GM11168 (cell line): Measurements from ENCODE around the gene SMYD3.

Source experiments
- in situ Hi-C: fragments of 300-500 bp; cut with MboI; formaldehyde crosslinking; loops from one replicate; pipeline ENCODE4 v1.12.0; 2022; ENCODE audit warnings: low sequenced_read_pairs; ENCODE audit not compliant: unreplicated experiment

The SMYD3 gene

GRCh38 chr1:246516126-246516525, 9.0 kb upstream of the SMYD3 start:
- in situ Hi-C loops, result no loop called here

- in situ Hi-C loops, result no loop called here
These were observed 8.4 kb upstream of the SMYD3 start for GRCh38 chr1:246515390-246516005.

- in situ Hi-C loops, result no loop called here
These were observed 6.7 kb upstream of the SMYD3 start for GRCh38 chr1:246513619-246514343.

- in situ Hi-C loops, result no loop called here
These were observed 6.0 kb upstream of the SMYD3 start for GRCh38 chr1:246513041-246513440.

GRCh38 chr1:246512635-246513034, 5.6 kb upstream of the SMYD3 start:
- in situ Hi-C loops, result no loop called here

- in situ Hi-C loops, result no loop called here
These were observed 5.2 kb upstream of the SMYD3 start for GRCh38 chr1:246512230-246512629.

GRCh38 chr1:246511203-246511602, 4.1 kb upstream of the SMYD3 start:
- in situ Hi-C loops, result no loop called here

GRCh38 chr1:246510147-246511030, 3.3 kb upstream of the SMYD3 start:
- in situ Hi-C loops, result no loop called here

GRCh38 chr1:246508897-246509688, 2.0 kb upstream of the SMYD3 start:
- in situ Hi-C loops, result no loop called here

GRCh38 chr1:246506367-246506673, 759 bp downstream of the SMYD3 start:
- in situ Hi-C loops, result no loop called here

GRCh38 chr1:246503341-246503740, 3.7 kb downstream of the SMYD3 start:
- in situ Hi-C loops, result no loop called here

- in situ Hi-C loops, result loop anchor here (10.0 kb wide), 1 partner anchor 197 kb away; no protein-coding TSS in a partner anchor
These were observed 9.7 kb downstream of the SMYD3 start for GRCh38 chr1:246497331-246497915.

GRCh38 chr1:246492611-246493245, 14.4 kb downstream of the SMYD3 start:
- in situ Hi-C loops, result loop anchor here (10.0 kb wide), 1 partner anchor 202 kb away; no protein-coding TSS in a partner anchor

GRCh38 chr1:246491551-246492053, 15.5 kb downstream of the SMYD3 start:
- in situ Hi-C loops, result loop anchor here (10.0 kb wide), 1 partner anchor 203 kb away; no protein-coding TSS in a partner anchor

- in situ Hi-C loops, result no loop called here
These were observed 18.4 kb downstream of the SMYD3 start for GRCh38 chr1:246488674-246489073.

GRCh38 chr1:246483569-246483933, 23.5 kb downstream of the SMYD3 start:
- in situ Hi-C loops, result no loop called here

- in situ Hi-C loops, result no loop called here
These were observed 24.1 kb downstream of the SMYD3 start for GRCh38 chr1:246482805-246483568.

GRCh38 chr1:246479061-246479460, 28.0 kb downstream of the SMYD3 start:
- in situ Hi-C loops, result no loop called here

- in situ Hi-C loops, result no loop called here
These were observed 29.4 kb downstream of the SMYD3 start for GRCh38 chr1:246477634-246478033.
